K562 (cell line): ENCODE data around the gene ZNF862. TPM values are rescaled to one million over a fixed set of nuclear protein-coding genes. Genes with fewer than 3 reads are reported as not detected.

Experiments used
- ATAC-seq: fragments of 200-7000 bp; cut with Tn5 transposase; 3 replicates; pipeline ENCODE4 v1.9.1; 2020; ENCODE audit warnings: moderate library complexity
- BruUV-seq: library from RNA; stranded (reverse); fragments of 400-500 nt; replicated peaks from 2 replicates; lab custom pipeline; 2021; lab: Mats Ljungman, UMichigan
- CTCF ChIA-PET: fragments of 300-600 bp; formaldehyde crosslinking; extraction: SDS; loops from one replicate; lab custom pipeline; 2021; ENCODE audit warnings: low intra/inter-chr PET ratio; lab: Yijun Ruan, JAX
- POLR2A ChIA-PET: fragments of 300-600, 350-650 bp; sonication (Branson Sonifier 250); formaldehyde crosslinking; extraction: SDS; loops from one replicate; lab custom pipeline; 2021; ENCODE audit warnings: antibody characterized with exemption, inconsistent platforms; lab: Yijun Ruan, JAX
- DNase-seq, 4 experiments: peaks; one replicate each; pipeline versions ENCODE4 v3.0.0 to v3.0.0-alpha.2; 2011 to 2018; ENCODE audit warnings: low spot score in 3 of 4, mixed read lengths in 3 of 4; ENCODE audit errors: extremely low read depth in 1 of 4
- FAIRE-seq: peaks from 2 replicates; lab custom pipeline; 2011; peaks lifted over from hg19 to GRCh38; lab: Jason Lieb, UNC
- H2AFZ ChIP-seq: 2 replicates; pipeline ENCODE4 v1.6.0; 2011; ENCODE audit warnings: low read depth, low read length, control low read depth, inconsistent platforms
- H3K27ac ChIP-seq: fragments of 200-600 bp; 3 replicates; pipeline ENCODE4 v1.8.0; 2011; ENCODE audit warnings: low read depth, mild to moderate bottlenecking, control low read depth, inconsistent platforms, low read length, moderate library complexity, mixed read lengths; ENCODE audit errors: extremely low read depth
- H3K27me3 ChIP-seq, 2 experiments: fragments of 300-600 bp in 1 of 2; 2 replicates in 1 of 2; 3 replicates in 1 of 2; pipeline versions ENCODE4 v1.6.0 to v1.8.0; 2011; ENCODE audit warnings: inconsistent platforms in 2 of 2, low read length in 2 of 2, mild to moderate bottlenecking in 1 of 2, mixed read lengths in 1 of 2, moderate library complexity in 1 of 2; ENCODE audit not compliant: control insufficient read depth in 2 of 2, insufficient read depth in 2 of 2
- H3K36me3 ChIP-seq: fragments of 300-600 bp; 3 replicates; pipeline ENCODE4 v1.8.0; 2011; ENCODE audit warnings: mild to moderate bottlenecking, low read length, inconsistent platforms; ENCODE audit not compliant: control insufficient read depth, insufficient read depth
- H3K4me1 ChIP-seq, 2 experiments: fragments of 200-600 bp in 1 of 2; replicated peaks in 1 of 2; 2 replicates in 1 of 2; 3 replicates in 1 of 2; pipeline versions ENCODE4 v1.5.1 to v1.8.0; 2011; ENCODE audit warnings: inconsistent platforms in 2 of 2, low read length in 2 of 2, mild to moderate bottlenecking in 1 of 2, mixed read lengths in 1 of 2, moderate library complexity in 1 of 2; ENCODE audit not compliant: control insufficient read depth in 2 of 2, insufficient read depth in 2 of 2
- H3K4me2 ChIP-seq: 2 replicates; pipeline ENCODE4 v1.6.1; 2011; ENCODE audit warnings: low read length, control low read depth, inconsistent platforms, mixed read lengths; ENCODE audit not compliant: insufficient read depth
- H3K4me3 ChIP-seq: fragments of 200-600 bp; sonication (generic), shearing (Covaris generic); 2 replicates; pipeline ENCODE4 v1.5.1; 2016; ENCODE audit warnings: control low read depth, inconsistent platforms
- H3K79me2 ChIP-seq: fragments of 200-600 bp; 3 replicates; pipeline ENCODE4 v1.8.0; 2011; ENCODE audit warnings: low read length, inconsistent platforms; ENCODE audit not compliant: control insufficient read depth, insufficient read depth
- H3K9ac ChIP-seq, 2 experiments: 2 replicates each; pipeline versions ENCODE4 v1.6.0 to v1.6.1; 2011; ENCODE audit warnings: low read depth in 2 of 2, low read length in 2 of 2, control low read depth in 1 of 2, inconsistent platforms in 1 of 2, mild to moderate bottlenecking in 1 of 2, mixed read lengths in 1 of 2; ENCODE audit not compliant: insufficient read depth in 1 of 2
- H3K9me1 ChIP-seq: one replicate; pipeline ENCODE4 v1.6.0; 2011; ENCODE audit warnings: inconsistent platforms, mild to moderate bottlenecking, low read length, moderate library complexity; ENCODE audit not compliant: control insufficient read depth, insufficient read depth
- H3K9me3 ChIP-seq: replicated peaks from 2 replicates; pipeline ENCODE4 v1.5.1; 2011; ENCODE audit warnings: low read depth, low read length, inconsistent platforms; ENCODE audit not compliant: control insufficient read depth, insufficient read depth
- H4K20me1 ChIP-seq: replicated peaks from 2 replicates; pipeline ENCODE4 v1.6.1; 2011; ENCODE audit warnings: low read length, inconsistent platforms, mixed read lengths; ENCODE audit not compliant: control insufficient read depth, insufficient read depth
- CTCF ChIP-seq, 3 experiments: IDR thresholded peaks in 2 of 3; conservative IDR thresholded peaks in 1 of 3; 2 replicates each; pipeline ENCODE4 v1.5.1; 2011 to 2012; ENCODE audit warnings: low read length in 3 of 3, mild to moderate bottlenecking in 3 of 3, control low read depth in 2 of 3, improper control_type of control experiment in 1 of 3, inconsistent platforms in 1 of 3, low read depth in 1 of 3, mixed read lengths in 1 of 3, moderate library complexity in 1 of 3; ENCODE audit not compliant: insufficient read depth in 2 of 3
- MED1 ChIP-seq: sonication (generic); formaldehyde crosslinking; IDR thresholded peaks from 2 replicates; pipeline ENCODE4 v1.8.1; 2023; ENCODE audit warnings: missing genetic modification reagents, borderline replicate concordance
- NFIC ChIP-seq: fragments of 450-650 bp; IDR thresholded peaks from 2 replicates; pipeline ENCODE4 v1.6.1; 2017; ENCODE audit warnings: mild to moderate bottlenecking, inconsistent platforms
- NR2C2 ChIP-seq, 2 experiments: fragments of 200-800 bp in 1 of 2; sonication (Bioruptor generic) in 1 of 2; sonication (generic) in 1 of 2; formaldehyde crosslinking in 1 of 2; IDR thresholded peaks; 2 replicates each; pipeline versions ENCODE4 v1.6.1 to v1.8.0; 2016 to 2022; ENCODE audit warnings: mild to moderate bottlenecking in 1 of 2, missing compliant biosample characterization in 1 of 2, missing genetic modification characterization in 1 of 2, missing genetic modification reagents in 1 of 2
- RB1 ChIP-seq: fragments of 450-650 bp; IDR thresholded peaks from 2 replicates; pipeline ENCODE4 v1.6.1; 2017; ENCODE audit warnings: low read depth, mild to moderate bottlenecking
- RBBP5 ChIP-seq: fragments of 200-600 bp; sonication (generic); IDR thresholded peaks from 2 replicates; pipeline ENCODE4 v1.6.1; 2012; ENCODE audit warnings: borderline replicate concordance, mild to moderate bottlenecking, low read length, control low read depth, inconsistent platforms; ENCODE audit not compliant: insufficient read depth, poor library complexity, severe bottlenecking
- ZNF263 ChIP-seq: sonication (generic); formaldehyde crosslinking; IDR thresholded peaks from 2 replicates; pipeline ENCODE4 v1.8.0; 2022; ENCODE audit warnings: mild to moderate bottlenecking, missing genetic modification reagents, borderline replicate concordance
- WGBS: fragments of 100-300 bp; shearing (Covaris generic); methylation state at CpG from one replicate; pipeline ENCODE4 v1.1.6; 2016; ENCODE audit warnings: low coverage, mixed read lengths; ENCODE audit not compliant: insufficient coverage; ENCODE audit errors: missing lambda C conversion rate; 5-methylcytosine and 5-hydroxymethylcytosine counted together
- in situ Hi-C: fragments of 300-500 bp; cut with MboI; formaldehyde crosslinking; loops from 4 replicates; pipeline ENCODE4 v1.15.0; 2018; ENCODE audit warnings: inconsistent platforms, mixed read lengths
- intact Hi-C: fragments of 100-400 bp; cut with micrococcal nuclease; formaldehyde crosslinking; loops from 2 replicates; pipeline ENCODE4 v1.14.2; 2022
- polyA plus RNA-seq, 8 experiments: library from polyadenylated mRNA; depleted of rRNA in 4 of 8; stranded (reverse) in 5 of 8; unstranded in 3 of 8; fragments of >200 nt; fragmentation: Nextera tagmentation in 2 of 8; fragmentation: Illumina TruSeq in 1 of 8; extraction: Ambion mirVana in 2 of 8; extraction: Trizol in 1 of 8; gene quantifications; 2 replicates each; pipeline versions ENCODE4 v1.2.1 to v1.2.3, GENCODE V29; 2011 to 2014; ENCODE audit warnings: inconsistent platforms in 1 of 8, missing spikeins in 1 of 8
- total RNA-seq, 7 experiments: library from RNA; depleted of rRNA in 6 of 7; stranded (reverse); fragments of >200 nt in 6 of 7; fragmentation: Illumina TruSeq in 2 of 7; extraction: Trizol in 2 of 7; gene quantifications; 2 replicates each; pipeline versions ENCODE4 v1.2.1 to v1.2.3, GENCODE V29; 2011 to 2021; ENCODE audit warnings: low replicate concordance in 1 of 7

The ZNF862 gene
- total and polyA plus RNA-seq, 9 of the 15 experiments (the other 6 are each of a cell fraction or from before 2014, with no cell fraction given), result 1.1 to 3.9 (median 2.6) TPM

DNA sequence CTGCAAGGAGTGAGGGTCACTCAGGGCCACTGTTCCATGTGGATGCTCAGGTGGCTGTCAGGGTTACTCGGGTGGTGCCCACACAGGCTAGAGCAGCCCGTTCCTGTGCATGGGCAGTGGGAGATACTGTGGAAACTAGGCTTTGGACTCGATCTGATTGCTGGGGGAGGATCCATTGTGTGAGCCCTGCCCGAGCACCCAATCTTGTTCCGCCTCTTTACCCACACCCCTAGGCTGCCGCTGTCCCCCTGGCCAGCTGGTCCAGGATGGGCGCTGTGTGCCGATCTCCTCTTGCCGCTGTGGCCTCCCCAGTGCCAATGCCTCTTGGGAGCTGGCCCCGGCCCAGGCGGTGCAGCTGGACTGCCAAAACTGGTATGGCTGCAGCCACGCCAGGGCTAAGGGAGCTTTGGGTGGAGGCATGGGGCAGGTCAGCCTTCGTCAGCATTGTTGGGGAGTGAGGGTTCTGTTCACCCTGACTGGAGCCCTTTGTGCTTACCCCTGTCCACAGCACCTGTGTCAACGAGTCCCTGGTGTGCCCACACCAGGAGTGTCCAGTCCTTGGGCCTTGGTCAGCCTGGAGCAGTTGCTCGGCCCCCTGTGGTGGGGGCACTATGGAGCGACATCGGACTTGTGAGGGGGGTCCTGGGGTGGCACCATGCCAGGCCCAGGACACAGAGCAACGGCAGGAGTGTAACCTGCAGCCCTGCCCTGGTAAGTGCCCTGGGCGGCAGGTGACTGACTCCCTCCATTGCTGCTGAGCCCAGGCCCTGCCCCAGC, 12.4 kb upstream of the ZNF862 start:
- no peak for DNase-seq
- peaks cover 14 to 73% of the 10 kb centered on the region in 2 experiments for H3K4me1 ChIP-seq
- no TSS peak for BruUV-seq
- POLR2A ChIA-PET, result interaction anchor here (0.6 to 1.3 kb wide), 3 partner anchors 12 to 366 kb away, joined by 3 to 4 read pairs (median 3); partner anchors contain the start of gene ZNF862
- 16% methylated on average over 19 of the region's 19 CpGs for WGBS
- H3K79me2 ChIP-seq, result no peaks in the 10 kb centered on the region
- TF ChIP-seq RBBP5 (peak; percentile 51), NFIC (peak; percentile 24; the same call in 1 of the 2 replicates), NR2C2 (CRISPR knock-in tag; IDR thresholded peaks at IDR 0.05) (0 out of 2 replicates have a peak, but pooled peaks have one; percentile 61), NR2C2 (tag; IDR thresholded peaks at IDR 0.05) (no peak), RB1 (no peak), ZNF263 (CRISPR knock-in tag) (0 out of 2 replicates have a peak, but pooled peaks have one; percentile 11), CTCF (IDR thresholded peaks at IDR 0.05 in 2 of 3, conservative IDR thresholded peaks at IDR 0.05 in 1 of 3; ENCODE audit: insufficient read depth in 2 of 3, low read depth in 1 of 3, low read length in 3 of 3) (no peak), MED1 (CRISPR knock-in tag) (no peak)
- peak; percentile 2; the same call in 2 of the 3 replicates for ATAC-seq
- no peak overlapping the region for H3K4me2 ChIP-seq
- intact Hi-C loops (no loop called here), in situ Hi-C loops (no loop called here)
- no peaks in the 10 kb centered on the region for H3K9me3 ChIP-seq
- CTCF ChIA-PET, result interaction anchor here (0.6 kb wide), 1 partner anchor 53 kb away, joined by 3 read pairs; no protein-coding TSS in a partner anchor
- peaks cover 31% of the 10 kb centered on the region for H4K20me1 ChIP-seq
- no peak overlapping the region for H3K27ac ChIP-seq
- H2AFZ ChIP-seq, result peak overlapping the region; percentile 11; the same call in 1 of the 2 replicates
- no peaks in the 10 kb centered on the region for H3K36me3 ChIP-seq
- no peak overlapping the region for H3K4me3 ChIP-seq
- peaks cover 18 to 57% of the 10 kb centered on the region in 2 experiments; a peak in 4 of 5 replicates for H3K27me3 ChIP-seq
- H3K9ac ChIP-seq, result peak overlapping the region in 1 of 2 experiments; percentile 53; a peak in 1 of 4 replicates
- peaks cover 5% of the 10 kb centered on the region for H3K9me1 ChIP-seq
- FAIRE-seq, result peak; percentile 37
